Hepatic stellate cell (primary cell): ENCODE results near the gene KIR3DL1.
"Not testable (repeated sequence)": the region's sequence is repeated elsewhere in the genome, so short reads cannot be mapped to it uniquely, and the experiment has no call there.

Experiments
- DNase-seq: peaks from one replicate; pipeline ENCODE4 v3.0.0; 2011; ENCODE audit warnings: low spot score

Gene KIR3DL1

GRCh38 chr19:54816251-54816650 is at the start of gene KIR3DL1:
Gene KIR3DL1 (plus strand): TSS chr19:54816468.
- not testable (repeated sequence) for DNase-seq

- DNase-seq: not testable (repeated sequence)
Measured at GRCh38 chr19:54769646-54770045, 46.6 kb upstream of the KIR3DL1 start, which contains the start of gene KIR2DL1. Gene KIR2DL1 (plus strand): TSS chr19:54769793. CDS start chr19:54769851, 58 bp downstream.

- not testable (repeated sequence) for DNase-seq
Measured at GRCh38 chr19:54770511-54770910, 45.8 kb upstream of the KIR3DL1 start.

- not testable (repeated sequence) for DNase-seq
Measured at GRCh38 chr19:54771018-54771960, 45.0 kb upstream of the KIR3DL1 start.

GRCh38 chr19:54772666-54773065 is 43.6 kb upstream of the KIR3DL1 start:
- not testable (repeated sequence) for DNase-seq

- DNase-seq: not testable (repeated sequence)
Measured at GRCh38 chr19:54775095-54775815, 41.0 kb upstream of the KIR3DL1 start.

GRCh38 chr19:54775830-54776229 is 40.4 kb upstream of the KIR3DL1 start:
- not testable (repeated sequence) for DNase-seq

- not testable (repeated sequence) for DNase-seq
Measured at GRCh38 chr19:54777851-54778250, 38.4 kb upstream of the KIR3DL1 start.

- not testable (repeated sequence) for DNase-seq
Measured at GRCh38 chr19:54778896-54779295, 37.4 kb upstream of the KIR3DL1 start.

- DNase-seq: not testable (repeated sequence)
Measured at GRCh38 chr19:54782916-54783315, 33.4 kb upstream of the KIR3DL1 start.

- DNase-seq: not testable (repeated sequence)
Measured at GRCh38 chr19:54786091-54786723, 30.1 kb upstream of the KIR3DL1 start.

- DNase-seq: not testable (repeated sequence)
Measured at GRCh38 chr19:54788154-54788553, 28.1 kb upstream of the KIR3DL1 start.

- no peak for DNase-seq
Measured at GRCh38 chr19:54790711-54791110, 25.6 kb upstream of the KIR3DL1 start.

- DNase-seq: no peak
Measured at GRCh38 chr19:54791476-54791875, 24.8 kb upstream of the KIR3DL1 start.

- no peak for DNase-seq
Measured at GRCh38 chr19:54792814-54793213, 23.5 kb upstream of the KIR3DL1 start.

GRCh38 chr19:54795758-54796157 is 20.5 kb upstream of the KIR3DL1 start:
- no peak for DNase-seq

GRCh38 chr19:54803410-54803809 is 12.9 kb upstream of the KIR3DL1 start, which contains the start of gene KIR2DL4:
Gene KIR2DL4 (plus strand): TSS chr19:54803610. CDS start chr19:54803652, 42 bp downstream.
- no peak for DNase-seq

GRCh38 chr19:54804101-54804500 is 12.2 kb upstream of the KIR3DL1 start:
- DNase-seq: no peak

- no peak for DNase-seq
Measured at GRCh38 chr19:54804571-54804970, 11.7 kb upstream of the KIR3DL1 start.

- DNase-seq: no peak
Measured at GRCh38 chr19:54805665-54806515, 10.4 kb upstream of the KIR3DL1 start.

GRCh38 chr19:54806516-54806838 is 9.8 kb upstream of the KIR3DL1 start:
- DNase-seq: no peak
